Upper lobe of left lung (tissue), 4 donors: ENCODE measurements around the gene ARID1B.

Source experiments
- POLR2AphosphoS5 ChIP-seq, 2 donors: sonication (generic); formaldehyde crosslinking; IDR thresholded peaks; one replicate each; pipeline ENCODE4 v1.5.1; 2017; ENCODE audit warnings: antibody characterized with exemption in 2 of 2
- TF ChIP-seq, protein P1 (sequence below), 6 experiments: fragments of 450-650 bp in 4 of 6; fragments of 200-600 bp in 2 of 6; sonication (generic) in 2 of 6; IDR thresholded peaks; one replicate each; pipeline ENCODE4 v1.5.1; 2016 to 2019; ENCODE audit warnings: antibody characterized with exemption in 6 of 6

GRCh38 chr6:157096522-157096921 lies 319.3 kb downstream of the ARID1B start:
- TF ChIP-seq, protein P1, sequence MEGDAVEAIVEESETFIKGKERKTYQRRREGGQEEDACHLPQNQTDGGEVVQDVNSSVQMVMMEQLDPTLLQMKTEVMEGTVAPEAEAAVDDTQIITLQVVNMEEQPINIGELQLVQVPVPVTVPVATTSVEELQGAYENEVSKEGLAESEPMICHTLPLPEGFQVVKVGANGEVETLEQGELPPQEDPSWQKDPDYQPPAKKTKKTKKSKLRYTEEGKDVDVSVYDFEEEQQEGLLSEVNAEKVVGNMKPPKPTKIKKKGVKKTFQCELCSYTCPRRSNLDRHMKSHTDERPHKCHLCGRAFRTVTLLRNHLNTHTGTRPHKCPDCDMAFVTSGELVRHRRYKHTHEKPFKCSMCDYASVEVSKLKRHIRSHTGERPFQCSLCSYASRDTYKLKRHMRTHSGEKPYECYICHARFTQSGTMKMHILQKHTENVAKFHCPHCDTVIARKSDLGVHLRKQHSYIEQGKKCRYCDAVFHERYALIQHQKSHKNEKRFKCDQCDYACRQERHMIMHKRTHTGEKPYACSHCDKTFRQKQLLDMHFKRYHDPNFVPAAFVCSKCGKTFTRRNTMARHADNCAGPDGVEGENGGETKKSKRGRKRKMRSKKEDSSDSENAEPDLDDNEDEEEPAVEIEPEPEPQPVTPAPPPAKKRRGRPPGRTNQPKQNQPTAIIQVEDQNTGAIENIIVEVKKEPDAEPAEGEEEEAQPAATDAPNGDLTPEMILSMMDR (IDR thresholded peaks at IDR 0.05), result no peak
- TF ChIP-seq POLR2AphosphoS5 (IDR thresholded peaks at IDR 0.05), result no peak
